RCC 7860 (cell line): ENCODE results near the gene MACF1.
"Not testable (repeated sequence)": the region's sequence is repeated elsewhere in the genome, so short reads cannot be mapped to it uniquely, and the experiment has no call there.

ENCODE experiments used
- DNase-seq: peaks from one replicate; pipeline ENCODE4 v3.0.0-alpha.2; 2015; ENCODE audit warnings: low spot score
- FAIRE-seq: peaks from 2 replicates; lab custom pipeline; 2012; peaks lifted over from hg19 to GRCh38; lab: Jason Lieb, UNC

The MACF1 gene, protein sequence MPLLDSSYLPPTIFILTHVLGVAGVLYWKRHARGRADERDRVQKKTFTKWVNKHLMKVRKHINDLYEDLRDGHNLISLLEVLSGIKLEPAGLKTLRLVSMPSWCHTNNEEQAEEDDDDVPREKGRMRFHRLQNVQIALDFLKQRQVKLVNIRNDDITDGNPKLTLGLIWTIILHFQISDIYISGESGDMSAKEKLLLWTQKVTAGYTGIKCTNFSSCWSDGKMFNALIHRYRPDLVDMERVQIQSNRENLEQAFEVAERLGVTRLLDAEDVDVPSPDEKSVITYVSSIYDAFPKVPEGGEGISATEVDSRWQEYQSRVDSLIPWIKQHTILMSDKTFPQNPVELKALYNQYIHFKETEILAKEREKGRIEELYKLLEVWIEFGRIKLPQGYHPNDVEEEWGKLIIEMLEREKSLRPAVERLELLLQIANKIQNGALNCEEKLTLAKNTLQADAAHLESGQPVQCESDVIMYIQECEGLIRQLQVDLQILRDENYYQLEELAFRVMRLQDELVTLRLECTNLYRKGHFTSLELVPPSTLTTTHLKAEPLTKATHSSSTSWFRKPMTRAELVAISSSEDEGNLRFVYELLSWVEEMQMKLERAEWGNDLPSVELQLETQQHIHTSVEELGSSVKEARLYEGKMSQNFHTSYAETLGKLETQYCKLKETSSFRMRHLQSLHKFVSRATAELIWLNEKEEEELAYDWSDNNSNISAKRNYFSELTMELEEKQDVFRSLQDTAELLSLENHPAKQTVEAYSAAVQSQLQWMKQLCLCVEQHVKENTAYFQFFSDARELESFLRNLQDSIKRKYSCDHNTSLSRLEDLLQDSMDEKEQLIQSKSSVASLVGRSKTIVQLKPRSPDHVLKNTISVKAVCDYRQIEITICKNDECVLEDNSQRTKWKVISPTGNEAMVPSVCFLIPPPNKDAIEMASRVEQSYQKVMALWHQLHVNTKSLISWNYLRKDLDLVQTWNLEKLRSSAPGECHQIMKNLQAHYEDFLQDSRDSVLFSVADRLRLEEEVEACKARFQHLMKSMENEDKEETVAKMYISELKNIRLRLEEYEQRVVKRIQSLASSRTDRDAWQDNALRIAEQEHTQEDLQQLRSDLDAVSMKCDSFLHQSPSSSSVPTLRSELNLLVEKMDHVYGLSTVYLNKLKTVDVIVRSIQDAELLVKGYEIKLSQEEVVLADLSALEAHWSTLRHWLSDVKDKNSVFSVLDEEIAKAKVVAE (N-terminal part only)

GRCh38 chr1:39204441-39205081, at the start of gene MACF1:
MACF1 (plus strand) TSS chr1:39204695; CDS start chr1:39205023, 328 bp downstream.
- FAIRE-seq, result peak; percentile 71

DNA sequence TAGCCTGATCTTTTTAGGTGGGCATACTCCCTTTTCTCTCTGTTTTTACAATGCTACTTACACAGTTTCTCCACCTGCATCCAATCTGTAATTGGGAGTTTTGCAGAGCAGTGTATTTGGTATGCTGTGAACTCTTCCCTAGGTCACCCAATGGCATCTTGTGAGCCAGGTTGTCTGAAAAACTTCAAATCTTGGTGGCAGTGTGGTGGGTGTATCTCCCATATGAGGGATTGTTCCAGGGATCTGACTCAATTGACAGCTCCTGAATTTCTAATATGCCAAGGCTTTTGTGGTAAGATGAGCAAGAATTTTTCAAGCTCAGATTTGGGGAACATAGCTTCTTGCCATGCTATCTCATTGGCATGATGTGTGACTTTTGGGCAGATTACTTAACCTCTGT, 47.2 kb upstream of the MACF1 start:
- DNase-seq (peak; percentile 28), FAIRE-seq (no peak)

More at GRCh38 chr1:39204441-39205081, at the start of gene MACF1:
- DNase-seq, result peak; percentile 91

DNA sequence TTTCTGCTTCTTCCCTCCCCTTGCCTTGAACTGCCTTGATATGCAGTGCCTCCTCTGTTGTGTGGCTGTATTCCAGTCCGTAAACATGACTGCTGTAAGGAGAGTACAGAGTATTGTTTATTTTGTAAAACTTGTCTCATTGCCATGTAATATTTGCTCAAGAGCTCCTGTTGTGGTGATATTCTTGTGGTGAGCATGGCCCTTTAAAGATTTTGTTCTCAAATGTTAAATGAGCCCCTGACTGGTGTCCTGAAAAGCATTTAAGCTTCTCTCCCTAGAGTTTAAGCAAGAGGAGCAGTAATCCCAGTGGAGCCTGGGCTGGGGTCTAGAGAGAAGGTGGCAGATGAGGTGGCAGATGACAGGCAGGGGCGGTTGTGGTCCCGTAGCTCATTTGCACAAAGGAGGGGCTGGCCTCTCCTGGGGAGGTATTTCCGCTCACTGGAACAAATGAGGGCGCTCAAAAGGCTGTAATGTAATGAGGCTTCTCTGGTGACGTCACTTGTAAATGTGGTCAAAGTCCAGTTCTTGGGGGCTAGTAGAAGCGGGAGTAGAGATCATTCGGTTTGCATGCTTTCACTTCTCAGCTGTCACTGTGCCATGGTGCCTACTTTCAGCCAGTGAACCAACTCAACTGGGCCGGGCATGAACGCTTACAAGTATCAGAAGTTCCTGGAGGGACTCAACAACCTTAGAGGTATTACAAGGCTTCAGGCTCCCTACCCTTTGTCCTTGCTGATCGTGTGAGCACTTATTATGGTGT, 46.0 kb upstream of the MACF1 start:
- FAIRE-seq, result peak; percentile 63
- peak; percentile 83 for DNase-seq

DNA sequence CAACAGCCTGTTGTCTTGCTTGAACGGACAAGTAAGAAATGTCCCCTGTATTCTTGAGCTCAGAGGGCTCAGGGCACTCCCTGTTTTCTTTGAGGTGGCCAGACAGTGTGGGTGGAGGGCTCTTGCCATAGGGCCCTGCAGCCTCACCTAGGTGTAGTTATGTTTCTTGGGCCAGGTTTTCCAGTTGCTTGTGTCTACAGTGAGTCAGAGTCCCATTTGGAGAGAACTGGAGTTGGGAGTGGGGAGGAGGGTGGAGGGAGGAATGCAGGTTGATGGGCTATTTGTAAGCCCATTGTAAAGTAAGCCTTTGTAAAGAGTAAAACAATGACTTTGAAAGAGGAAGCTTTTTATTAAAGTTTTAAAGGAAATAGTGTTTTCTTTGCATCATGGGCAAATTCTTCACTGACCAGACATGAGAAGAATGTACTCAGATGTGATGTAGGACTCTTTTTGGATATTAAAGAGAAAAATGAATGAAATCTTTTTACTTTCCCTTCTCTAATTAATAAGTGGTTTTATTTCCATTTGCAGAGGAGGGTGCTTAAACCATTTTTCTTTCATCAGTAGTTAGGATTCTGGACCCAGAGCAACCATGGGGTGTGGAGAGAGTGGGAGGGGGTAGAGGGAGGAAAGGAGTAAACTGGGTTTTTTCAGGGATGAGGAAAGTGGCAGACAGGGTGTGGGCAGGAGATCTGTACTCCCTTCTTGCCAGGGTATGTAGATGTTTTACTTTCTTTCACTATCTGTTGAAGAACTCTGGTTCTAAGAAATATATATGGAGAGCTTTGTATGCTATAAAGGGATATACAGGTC, 45.1 kb upstream of the MACF1 start:
- FAIRE-seq (peak; percentile 50), DNase-seq (peak; percentile 54)

DNA sequence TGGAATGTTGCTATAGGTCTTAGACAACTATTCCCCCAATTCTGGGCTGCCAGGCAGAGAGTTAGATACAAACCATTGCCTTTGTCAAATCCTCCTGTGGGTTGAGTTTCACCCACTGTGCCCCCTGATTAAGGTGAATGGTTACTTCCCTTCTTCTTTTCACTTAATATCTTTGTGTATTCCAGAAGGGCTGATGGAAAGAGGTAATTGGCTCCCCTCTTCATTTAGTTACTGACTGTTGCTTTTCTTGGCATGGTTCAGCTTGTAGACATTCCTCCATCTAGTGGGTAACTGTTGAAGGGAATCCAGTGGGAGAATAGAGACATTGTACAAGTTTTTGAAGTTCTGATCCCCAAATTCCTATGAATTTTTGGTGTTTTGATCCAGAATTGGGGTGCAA, 43.8 kb upstream of the MACF1 start:
- FAIRE-seq (no peak), DNase-seq (no peak)

GRCh38 chr1:39161811-39162210, 42.7 kb upstream of the MACF1 start:
- DNase-seq, FAIRE-seq: not testable (repeated sequence)

GRCh38 chr1:39163469-39163868, 41.0 kb upstream of the MACF1 start:
- DNase-seq (no peak), FAIRE-seq (no peak)

DNA sequence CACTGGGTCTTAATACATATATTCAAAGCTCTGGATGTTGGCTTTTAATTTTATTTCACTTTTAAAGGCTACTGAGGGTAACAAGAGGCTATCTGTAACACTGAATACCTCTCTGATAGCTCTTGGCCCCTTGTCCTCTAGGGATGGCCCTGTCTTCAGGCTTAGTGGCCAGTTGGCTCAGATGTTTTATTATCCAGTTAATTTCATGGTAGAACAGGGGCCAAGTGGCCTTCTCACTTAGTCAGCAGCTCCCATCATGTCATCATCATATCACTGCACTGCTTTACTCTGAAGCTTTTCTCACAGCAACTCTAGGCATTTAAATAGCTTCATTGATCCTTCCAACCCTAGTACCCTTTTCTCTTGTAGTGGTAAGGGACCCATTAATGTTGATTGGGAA, 40.2 kb upstream of the MACF1 start:
- FAIRE-seq, result no peak

DNA sequence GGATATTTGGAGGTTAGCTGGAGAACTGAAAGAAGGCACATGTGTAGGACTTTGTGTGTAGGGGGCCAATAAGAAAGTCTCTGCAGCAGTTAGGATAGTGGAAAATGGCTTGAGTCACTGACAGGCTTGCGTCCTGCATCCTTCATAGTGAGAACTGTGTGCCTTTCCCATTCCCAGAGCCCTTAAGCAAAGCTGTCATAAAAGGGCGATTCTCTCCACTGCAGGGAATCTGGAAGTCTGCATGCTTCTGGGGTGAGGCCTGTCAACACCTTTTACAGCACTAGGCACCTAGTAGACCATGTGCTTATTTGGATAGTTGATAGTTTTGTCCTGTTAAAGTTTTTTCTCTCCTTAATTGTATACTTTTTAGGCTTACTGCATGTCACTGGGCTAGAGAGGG, 39.4 kb upstream of the MACF1 start:
- FAIRE-seq (no peak), DNase-seq (no peak)

More for the DNA sequence above, 40.2 kb upstream of the MACF1 start:
- DNase-seq, result no peak

- DNase-seq (no peak), FAIRE-seq (no peak)
These were observed 39.0 kb upstream of the MACF1 start for GRCh38 chr1:39165488-39165887.

DNA sequence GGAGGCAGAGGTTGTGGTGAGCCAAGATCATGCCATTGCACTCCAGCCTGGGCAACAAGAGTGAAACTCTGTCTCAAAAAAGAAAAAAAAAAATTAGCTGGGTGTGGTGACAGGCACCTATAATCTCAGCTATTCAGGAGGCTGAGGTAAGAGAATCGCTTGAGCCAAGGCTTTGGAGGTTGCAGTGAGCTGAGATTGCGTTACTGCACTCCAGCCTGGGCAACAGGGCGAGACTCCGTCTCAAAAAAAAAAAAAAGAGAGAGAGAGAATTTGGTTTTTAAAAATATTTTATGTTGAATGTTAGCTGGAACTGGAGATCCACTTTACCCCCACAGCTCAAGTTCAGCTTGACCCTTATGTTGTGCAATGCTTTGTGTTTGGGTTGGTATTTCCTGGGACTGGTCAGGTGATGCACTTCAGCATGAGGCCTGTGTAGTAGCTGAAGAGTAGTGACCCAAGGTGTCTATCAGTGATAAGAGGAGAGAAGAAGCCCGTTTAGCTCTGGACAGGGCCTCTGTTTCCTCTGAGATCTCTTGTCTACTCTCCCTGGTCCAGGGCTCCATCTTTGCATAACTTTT, 36.8 kb upstream of the MACF1 start:
- no peak for DNase-seq
- FAIRE-seq, result no peak

GRCh38 chr1:39168301-39169080, 36.0 kb upstream of the MACF1 start:
- FAIRE-seq (no peak), DNase-seq (no peak)

GRCh38 chr1:39170731-39171667, 33.5 kb upstream of the MACF1 start:
- no peak for FAIRE-seq
- DNase-seq, result no peak

DNA sequence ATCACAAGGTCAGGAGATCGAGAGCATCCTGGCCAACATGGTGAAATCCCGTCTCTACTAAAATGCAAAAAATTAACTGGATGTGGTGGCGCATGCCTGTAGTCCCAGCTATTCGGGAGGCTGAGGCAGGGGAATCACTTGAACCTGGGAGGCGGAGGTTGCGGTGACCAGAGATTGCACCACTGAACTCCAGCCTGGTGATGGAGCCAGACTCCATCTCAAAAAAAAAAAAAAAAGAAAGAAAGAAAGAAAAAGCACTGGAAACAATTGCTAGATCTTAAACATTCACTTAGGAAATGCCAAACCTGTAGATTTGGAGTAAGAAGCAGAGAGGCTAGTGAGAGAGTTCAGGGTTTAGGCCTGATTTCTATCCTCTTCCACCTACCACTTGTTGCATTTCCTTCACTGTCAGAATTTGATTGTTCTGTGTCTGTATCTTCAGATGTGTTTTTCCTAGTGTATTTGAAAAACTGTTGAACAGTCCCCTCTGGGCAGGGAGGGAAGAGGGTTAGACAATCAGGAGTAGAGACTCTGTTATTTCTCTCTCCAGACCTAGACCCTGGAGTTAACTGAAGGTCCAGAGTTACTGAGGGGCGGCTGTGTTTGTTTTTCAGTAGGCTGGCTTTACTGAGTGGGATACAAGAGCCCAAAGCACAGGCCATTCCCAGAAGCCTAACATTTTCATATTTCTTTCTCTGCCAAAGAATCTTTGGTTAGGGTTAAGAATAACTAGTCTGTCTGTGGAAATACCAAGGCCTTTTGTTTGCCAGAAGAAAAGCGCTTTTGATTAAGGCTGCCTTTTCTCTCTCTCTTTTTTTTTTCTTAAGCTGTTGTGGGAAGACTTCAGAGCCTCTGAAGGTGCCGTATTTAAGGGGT, 31.1 kb upstream of the MACF1 start:
- no peak for DNase-seq
- no peak for FAIRE-seq

- FAIRE-seq (no peak), DNase-seq (no peak)
These were observed 30.5 kb upstream of the MACF1 start for GRCh38 chr1:39173995-39174380.
